SK-N-SH treated with all-trans-retinoic acid at 6 μM for 48 hours (cell line): ENCODE measurements around the gene CACNA1C.

Source experiments
- BACH2 ChIP-seq: fragments of 250-450 bp; sonication (Bioruptor Pico); IDR thresholded peaks from 2 replicates; pipeline ENCODE4 v1.9.0; 2021; ENCODE audit warnings: mild to moderate bottlenecking, borderline replicate concordance
- CREB5 ChIP-seq: fragments of 250-450 bp; sonication (Bioruptor Pico); IDR thresholded peaks from 2 replicates; pipeline ENCODE4 v1.5.1; 2020; ENCODE audit warnings: low read depth, mild to moderate bottlenecking, moderate library complexity
- CSDC2 ChIP-seq: fragments of 250-450 bp; sonication (Bioruptor Pico); IDR thresholded peaks from 2 replicates; pipeline ENCODE4 v1.5.0; 2020; ENCODE audit warnings: mild to moderate bottlenecking, moderate library complexity
- RARB ChIP-seq: fragments of 250-450 bp; sonication (Bioruptor Pico); IDR thresholded peaks from 2 replicates; pipeline ENCODE4 v1.8.0; 2021; ENCODE audit warnings: mild to moderate bottlenecking, moderate library complexity
- SNAI2 ChIP-seq: fragments of 250-450 bp; sonication (Bioruptor Pico); IDR thresholded peaks from 2 replicates; pipeline ENCODE4 v1.5.0; 2020; ENCODE audit warnings: mild to moderate bottlenecking, moderate library complexity
- ZC3H10 ChIP-seq: fragments of 250-450 bp; sonication (Bioruptor Pico); IDR thresholded peaks from 2 replicates; pipeline ENCODE4 v1.5.1; 2021; ENCODE audit warnings: mild to moderate bottlenecking, moderate library complexity
- ZFP30 ChIP-seq: fragments of 450-650 bp; formaldehyde crosslinking; IDR thresholded peaks from 2 replicates; pipeline ENCODE4 v1.5.0; 2022; ENCODE audit warnings: mild to moderate bottlenecking, moderate library complexity
- ZNF70 ChIP-seq: fragments of 450-650 bp; formaldehyde crosslinking; IDR thresholded peaks from 2 replicates; pipeline ENCODE4 v1.5.0; 2020; ENCODE audit warnings: mild to moderate bottlenecking, moderate library complexity
- ZNF8 ChIP-seq: fragments of 450-650 bp; formaldehyde crosslinking; IDR thresholded peaks from 2 replicates; pipeline ENCODE4 v1.5.0; 2020; ENCODE audit warnings: mild to moderate bottlenecking, moderate library complexity

DNA sequence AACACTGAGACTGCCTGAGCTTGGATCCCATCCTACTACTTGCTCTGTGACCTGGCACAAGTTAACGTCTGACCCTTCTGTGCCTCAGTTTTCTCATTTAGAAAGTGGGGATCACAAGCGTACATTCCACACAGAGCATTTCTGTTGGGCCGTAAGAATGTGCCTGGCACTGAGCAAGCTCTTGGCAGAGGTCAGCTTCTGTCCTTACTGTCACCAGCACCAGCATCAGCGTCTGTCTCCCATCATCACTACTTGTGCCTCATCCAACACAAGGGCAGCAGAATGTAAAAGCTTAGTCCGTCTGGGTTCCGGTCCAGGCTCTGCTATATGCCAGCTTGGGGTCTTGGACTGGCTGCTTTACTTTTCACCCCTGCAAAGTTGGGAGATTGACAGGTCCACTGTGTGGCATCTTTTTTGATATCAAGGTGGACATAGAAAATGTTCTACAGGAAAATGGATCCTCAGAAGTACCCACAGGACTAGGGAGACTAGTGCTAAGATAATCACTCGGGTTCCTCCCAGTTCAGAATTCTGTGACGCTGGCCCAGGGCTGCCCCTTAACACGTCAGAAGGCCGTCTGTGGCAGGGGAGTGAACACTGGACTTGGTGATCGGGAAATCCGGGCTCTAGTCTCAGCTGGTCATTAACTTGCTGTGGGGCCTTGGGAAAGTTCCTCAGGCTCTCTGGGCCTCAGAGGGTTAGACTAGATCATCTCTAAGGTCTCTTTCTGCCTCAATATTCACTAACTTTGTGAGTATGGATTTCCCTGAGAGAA lies 65.9 kb downstream of the CACNA1C start:
- TF ChIP-seq ZFP30 (CRISPR knock-in tag) (no peak), CREB5 (CRISPR knock-in tag) (no peak), ZNF8 (CRISPR knock-in tag) (no peak), RARB (CRISPR knock-in tag) (no peak), BACH2 (CRISPR knock-in tag) (no peak), ZNF70 (CRISPR knock-in tag) (no peak), CSDC2 (CRISPR knock-in tag) (no peak), ZC3H10 (no peak), SNAI2 (CRISPR knock-in tag) (no peak)
